WTC11 (cell line): ENCODE measurements around the gene TCF7L1. TPM values are rescaled to one million over a fixed set of nuclear protein-coding genes. Genes with fewer than 3 reads are reported as not detected.

ENCODE experiments used
- ATAC-seq: fragments of 200-7000 bp; cut with Tn5 transposase; 2 replicates; pipeline ENCODE4 v1.10.0; 2021; ENCODE audit warnings: mild to moderate bottlenecking, moderate library complexity
- CTCF ChIA-PET: fragments of 300-600 bp; sonication (Branson Sonifier 250); formaldehyde crosslinking; loops from one replicate; lab custom pipeline; 2021; ENCODE audit warnings: antibody characterized with exemption; lab: Charles Lee
- POLR2A ChIA-PET: fragments of 350-600 bp; sonication (Branson Sonifier 250); formaldehyde crosslinking; loops from one replicate; lab custom pipeline; 2021; ENCODE audit warnings: antibody characterized with exemption; lab: Charles Lee
- DNase-seq: peaks from one replicate; pipeline ENCODE4 v3.0.0; 2021; ENCODE audit warnings: low spot score
- H3K27ac Mint-ChIP-seq: 2 replicates; pipeline ENCODE4 v1.8.0; 2021; ENCODE audit warnings: mixed read lengths
- H3K27me3 Mint-ChIP-seq: 2 replicates; pipeline ENCODE4 v1.8.0; 2021; ENCODE audit warnings: low read depth, mild to moderate bottlenecking, moderate library complexity, mixed read lengths
- H3K36me3 Mint-ChIP-seq: 2 replicates; pipeline ENCODE4 v1.8.0; 2021; ENCODE audit warnings: mixed read lengths
- H3K4me1 Mint-ChIP-seq: 2 replicates; pipeline ENCODE4 v1.8.0; 2022; ENCODE audit warnings: mixed read lengths
- H3K4me3 Mint-ChIP-seq: 2 replicates; pipeline ENCODE4 v1.8.0; 2021; ENCODE audit warnings: mild to moderate bottlenecking, moderate library complexity, mixed read lengths
- H3K9me3 Mint-ChIP-seq: 2 replicates; pipeline ENCODE4 v1.8.0; 2021; ENCODE audit warnings: mixed read lengths
- CBFB ChIP-seq: sonication (generic); formaldehyde crosslinking; IDR thresholded peaks from 2 replicates; pipeline ENCODE4 v1.8.1; 2022; ENCODE audit warnings: mild to moderate bottlenecking, low read depth, missing genetic modification reagents
- EMX1 ChIP-seq: fragments of 250-450 bp; sonication (Bioruptor Pico); IDR thresholded peaks from 2 replicates; pipeline ENCODE4 v1.8.0; 2021; ENCODE audit warnings: mild to moderate bottlenecking
- FOXP1 ChIP-seq: sonication (generic); formaldehyde crosslinking; IDR thresholded peaks from 2 replicates; pipeline ENCODE4 v1.8.0; 2022; ENCODE audit warnings: missing genetic modification reagents, mild to moderate bottlenecking, moderate library complexity, borderline replicate concordance
- GRHL2 ChIP-seq: fragments of 250-450 bp; sonication (Bioruptor Pico); IDR thresholded peaks from 2 replicates; pipeline ENCODE4 v1.8.0; 2022; ENCODE audit warnings: mild to moderate bottlenecking, moderate library complexity; ENCODE audit not compliant: insufficient replicate concordance, severe bottlenecking
- GTF2I ChIP-seq: fragments of 250-450 bp; sonication (Bioruptor Pico); conservative IDR thresholded peaks from 2 replicates; pipeline ENCODE4 v1.4.0; 2021; ENCODE audit warnings: mild to moderate bottlenecking
- HMGA2 ChIP-seq: fragments of 250-450 bp; sonication (Bioruptor Pico); IDR thresholded peaks from 2 replicates; pipeline ENCODE4 v1.4.0; 2021; ENCODE audit warnings: mild to moderate bottlenecking, moderate library complexity
- SMAD3 ChIP-seq: sonication (generic); formaldehyde crosslinking; IDR thresholded peaks from 2 replicates; pipeline ENCODE4 v1.8.0; 2022; ENCODE audit warnings: missing genetic modification reagents, mild to moderate bottlenecking, borderline replicate concordance
- SP1 ChIP-seq: sonication (generic); formaldehyde crosslinking; conservative IDR thresholded peaks from 2 replicates; pipeline ENCODE4 v1.8.1; 2022; ENCODE audit warnings: missing genetic modification reagents
- ZBTB21 ChIP-seq: sonication (generic); formaldehyde crosslinking; IDR thresholded peaks from 2 replicates; pipeline ENCODE4 v1.8.1; 2023; ENCODE audit warnings: mild to moderate bottlenecking, missing genetic modification reagents, borderline replicate concordance
- ZNF121 ChIP-seq: sonication (generic); formaldehyde crosslinking; IDR thresholded peaks from 2 replicates; pipeline ENCODE4 v1.8.0; 2023; ENCODE audit warnings: missing genetic modification reagents
- ZNF317 ChIP-seq: sonication (generic); formaldehyde crosslinking; IDR thresholded peaks from 2 replicates; pipeline ENCODE4 v1.8.1; 2023; ENCODE audit warnings: low read depth, mild to moderate bottlenecking, moderate library complexity, missing genetic modification reagents, borderline replicate concordance
- total RNA-seq: library from RNA; stranded (reverse); gene quantifications from 3 replicates; pipeline ENCODE4 v1.2.3, GENCODE V29; 2021
- TF ChIP-seq, protein P1 (sequence below): sonication (generic); formaldehyde crosslinking; IDR thresholded peaks from 2 replicates; pipeline ENCODE4 v1.8.0; 2022; ENCODE audit warnings: mild to moderate bottlenecking, missing genetic modification reagents
- TF ChIP-seq, protein P2 (sequence below): sonication (generic); formaldehyde crosslinking; IDR thresholded peaks from 2 replicates; pipeline ENCODE4 v1.8.1; 2023; ENCODE audit warnings: mild to moderate bottlenecking, missing genetic modification reagents
- TF ChIP-seq, protein P3 (sequence below): sonication (generic); formaldehyde crosslinking; IDR thresholded peaks from 2 replicates; pipeline ENCODE4 v1.8.0; 2022; ENCODE audit warnings: missing genetic modification reagents

Gene TCF7L1
- total RNA-seq, 1 experiment from 2014 or later = 104 TPM

DNA sequence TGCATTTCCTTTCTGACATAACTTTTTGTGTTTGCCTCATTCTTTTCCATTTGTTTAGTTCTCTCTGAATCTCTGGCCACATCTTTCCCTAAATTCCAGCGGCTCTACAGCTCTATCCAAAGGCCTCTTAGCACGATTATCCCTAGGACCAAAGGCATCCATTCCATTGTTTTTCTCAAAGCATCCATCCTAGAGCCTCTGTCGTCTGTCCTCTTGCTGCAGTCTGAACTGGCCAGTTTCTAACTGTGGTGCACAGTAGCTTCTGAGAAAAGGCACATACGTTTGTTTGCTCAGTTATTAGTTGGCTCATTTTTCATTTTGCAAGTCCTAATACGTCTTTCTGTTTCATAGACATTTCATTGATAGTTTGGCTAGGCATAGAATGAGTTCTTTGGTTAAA lies 45.7 kb upstream of the TCF7L1 start:
- DNase-seq = no peak
- Mint-ChIP-seq H3K9me3 (peaks cover 14% of the 10 kb centered on the region), H3K36me3 (peaks cover 6% of the 10 kb centered on the region), H3K4me3 (no peak overlapping the region), H3K27me3 (peaks cover 10% of the 10 kb centered on the region), H3K4me1 (peaks cover 31% of the 10 kb centered on the region), H3K27ac (no peak overlapping the region)
- ATAC-seq = no peak
- ChIA-PET CTCF (no interaction called here), POLR2A (no interaction called here)
- TF ChIP-seq ZBTB21 (no peak), ZNF317 (CRISPR knock-in tag) (peak; percentile 98), GRHL2 (CRISPR knock-in tag) (no peak)
- TF ChIP-seq, all 79 proteins: peak for 1

DNA sequence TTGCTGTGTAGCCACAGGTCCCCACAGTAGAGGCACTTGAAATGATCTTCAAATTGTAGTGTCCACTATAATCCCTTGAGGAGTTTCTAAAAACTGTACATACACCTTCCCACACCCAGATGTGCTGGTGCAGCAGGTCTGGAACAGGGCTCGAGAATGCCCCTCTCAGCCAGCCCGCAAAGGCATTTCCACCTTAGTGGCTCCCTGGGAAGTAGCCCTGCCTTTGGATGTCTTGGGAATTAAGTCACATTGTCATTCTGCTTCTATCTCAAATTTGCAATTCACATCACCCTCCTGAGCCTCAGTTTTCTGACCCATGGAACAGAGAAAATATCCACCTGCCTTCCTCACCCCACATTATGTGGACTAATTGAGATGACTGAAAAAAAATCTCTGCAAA lies 44.3 kb upstream of the TCF7L1 start:
- POLR2A ChIA-PET = no interaction called here
- CTCF ChIA-PET = interaction anchor here (1.0 to 2.2 kb wide), 7 partner anchors 22 to 211 kb away, joined by 3 to 21 read pairs (median 4); partner anchors contain the start of gene TCF7L1
- H3K9me3 Mint-ChIP-seq = peaks cover 17% of the 10 kb centered on the region
- peaks cover 27% of the 10 kb centered on the region for H3K4me1 Mint-ChIP-seq
- H3K36me3 Mint-ChIP-seq = peaks cover 8% of the 10 kb centered on the region
- DNase-seq (peak; percentile 29), ATAC-seq (peak; percentile 81)
- TF ChIP-seq HMGA2 = no peak
- TF ChIP-seq, protein P1, sequence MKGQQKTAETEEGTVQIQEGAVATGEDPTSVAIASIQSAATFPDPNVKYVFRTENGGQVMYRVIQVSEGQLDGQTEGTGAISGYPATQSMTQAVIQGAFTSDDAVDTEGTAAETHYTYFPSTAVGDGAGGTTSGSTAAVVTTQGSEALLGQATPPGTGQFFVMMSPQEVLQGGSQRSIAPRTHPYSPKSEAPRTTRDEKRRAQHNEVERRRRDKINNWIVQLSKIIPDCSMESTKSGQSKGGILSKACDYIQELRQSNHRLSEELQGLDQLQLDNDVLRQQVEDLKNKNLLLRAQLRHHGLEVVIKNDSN (CRISPR knock-in tag) = no peak
- no peak for TF ChIP-seq EMX1 (CRISPR knock-in tag)
- 0 out of 2 replicates have a peak, but pooled peaks have one; percentile 6 for TF ChIP-seq CBFB
- 0 out of 2 replicates have a peak, but pooled peaks have one; percentile 48 for TF ChIP-seq SMAD3 (CRISPR knock-in tag)
- TF ChIP-seq GTF2I (CRISPR knock-in tag) = no peak
- peak overlapping the region; percentile 63 for H3K27ac Mint-ChIP-seq
- H3K4me3 Mint-ChIP-seq = peak overlapping the region; percentile 37
- H3K27me3 Mint-ChIP-seq = peaks cover 10% of the 10 kb centered on the region

DNA sequence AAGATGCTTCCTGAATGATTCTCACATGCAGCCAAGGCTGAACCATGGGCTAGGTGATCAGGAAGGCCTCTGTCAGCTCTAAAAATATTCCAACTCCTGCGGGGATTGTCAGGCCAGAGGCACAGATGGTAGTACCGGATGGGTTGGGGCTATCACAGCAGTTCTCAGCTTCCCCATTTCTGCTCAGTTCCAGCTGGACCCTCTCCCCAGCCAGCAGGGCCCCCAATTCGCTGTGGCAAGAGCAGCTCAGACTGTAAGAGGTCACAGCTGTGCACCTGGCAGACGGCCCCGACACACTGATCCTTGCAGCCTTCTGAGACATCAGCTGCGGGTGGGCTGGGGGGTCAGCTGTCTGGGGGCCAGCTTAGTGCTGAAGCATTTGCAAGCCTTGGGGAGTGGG lies 43.6 kb upstream of the TCF7L1 start:
- Mint-ChIP-seq H3K27me3 (peaks cover 10% of the 10 kb centered on the region), H3K36me3 (peaks cover 8% of the 10 kb centered on the region), H3K4me3 (peak overlapping the region; percentile 37), H3K9me3 (peaks cover 22% of the 10 kb centered on the region), H3K27ac (peak overlapping the region; percentile 63), H3K4me1 (peaks cover 27% of the 10 kb centered on the region)
- peak; percentile 77 for ATAC-seq
- DNase-seq = peak; percentile 31
- ChIA-PET CTCF (interaction anchor here (0.7 to 2.2 kb wide), 11 partner anchors 16 to 211 kb away, joined by 3 to 21 read pairs (median 3); partner anchors contain the start of gene TCF7L1), POLR2A (interaction anchor here (0.7 kb wide), 1 partner anchor 36 kb away, joined by 3 read pairs; no protein-coding TSS in a partner anchor)
- TF ChIP-seq SP1 (CRISPR knock-in tag) (0 out of 2 replicates have a peak, but pooled peaks have one; percentile 22), ZNF121 (CRISPR knock-in tag) (peak; percentile 54; the same call in 1 of the 2 replicates), FOXP1 (CRISPR knock-in tag) (peak; percentile 41; the same call in 1 of the 2 replicates)
- TF ChIP-seq, protein P2, sequence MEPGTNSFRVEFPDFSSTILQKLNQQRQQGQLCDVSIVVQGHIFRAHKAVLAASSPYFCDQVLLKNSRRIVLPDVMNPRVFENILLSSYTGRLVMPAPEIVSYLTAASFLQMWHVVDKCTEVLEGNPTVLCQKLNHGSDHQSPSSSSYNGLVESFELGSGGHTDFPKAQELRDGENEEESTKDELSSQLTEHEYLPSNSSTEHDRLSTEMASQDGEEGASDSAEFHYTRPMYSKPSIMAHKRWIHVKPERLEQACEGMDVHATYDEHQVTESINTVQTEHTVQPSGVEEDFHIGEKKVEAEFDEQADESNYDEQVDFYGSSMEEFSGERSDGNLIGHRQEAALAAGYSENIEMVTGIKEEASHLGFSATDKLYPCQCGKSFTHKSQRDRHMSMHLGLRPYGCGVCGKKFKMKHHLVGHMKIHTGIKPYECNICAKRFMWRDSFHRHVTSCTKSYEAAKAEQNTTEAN (CRISPR knock-in tag) = 0 out of 2 replicates have a peak, but pooled peaks have one; percentile 57
- TF ChIP-seq, protein P3, sequence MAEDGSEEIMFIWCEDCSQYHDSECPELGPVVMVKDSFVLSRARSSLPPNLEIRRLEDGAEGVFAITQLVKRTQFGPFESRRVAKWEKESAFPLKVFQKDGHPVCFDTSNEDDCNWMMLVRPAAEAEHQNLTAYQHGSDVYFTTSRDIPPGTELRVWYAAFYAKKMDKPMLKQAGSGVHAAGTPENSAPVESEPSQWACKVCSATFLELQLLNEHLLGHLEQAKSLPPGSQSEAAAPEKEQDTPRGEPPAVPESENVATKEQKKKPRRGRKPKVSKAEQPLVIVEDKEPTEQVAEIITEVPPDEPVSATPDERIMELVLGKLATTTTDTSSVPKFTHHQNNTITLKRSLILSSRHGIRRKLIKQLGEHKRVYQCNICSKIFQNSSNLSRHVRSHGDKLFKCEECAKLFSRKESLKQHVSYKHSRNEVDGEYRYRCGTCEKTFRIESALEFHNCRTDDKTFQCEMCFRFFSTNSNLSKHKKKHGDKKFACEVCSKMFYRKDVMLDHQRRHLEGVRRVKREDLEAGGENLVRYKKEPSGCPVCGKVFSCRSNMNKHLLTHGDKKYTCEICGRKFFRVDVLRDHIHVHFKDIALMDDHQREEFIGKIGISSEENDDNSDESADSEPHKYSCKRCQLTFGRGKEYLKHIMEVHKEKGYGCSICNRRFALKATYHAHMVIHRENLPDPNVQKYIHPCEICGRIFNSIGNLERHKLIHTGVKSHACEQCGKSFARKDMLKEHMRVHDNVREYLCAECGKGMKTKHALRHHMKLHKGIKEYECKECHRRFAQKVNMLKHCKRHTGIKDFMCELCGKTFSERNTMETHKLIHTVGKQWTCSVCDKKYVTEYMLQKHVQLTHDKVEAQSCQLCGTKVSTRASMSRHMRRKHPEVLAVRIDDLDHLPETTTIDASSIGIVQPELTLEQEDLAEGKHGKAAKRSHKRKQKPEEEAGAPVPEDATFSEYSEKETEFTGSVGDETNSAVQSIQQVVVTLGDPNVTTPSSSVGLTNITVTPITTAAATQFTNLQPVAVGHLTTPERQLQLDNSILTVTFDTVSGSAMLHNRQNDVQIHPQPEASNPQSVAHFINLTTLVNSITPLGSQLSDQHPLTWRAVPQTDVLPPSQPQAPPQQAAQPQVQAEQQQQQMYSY = no peak
